DOHH2 (cell line): ENCODE results near the gene MAGEA6.
"Not testable (repeated sequence)": the region's sequence is repeated elsewhere in the genome, so short reads cannot be mapped to it uniquely, and the experiment has no call there.

Experiments used
- H3F3A ChIP-seq: fragments of 200-600 bp; sonication (generic), shearing (Covaris generic); 2 replicates; pipeline ENCODE4 v1.6.0; 2016; ENCODE audit warnings: antibody characterized with exemption, mild to moderate bottlenecking; ENCODE audit not compliant: control insufficient read depth, insufficient read depth
- H3K27ac ChIP-seq: fragments of 200-600 bp; sonication (generic); 2 replicates; pipeline ENCODE4 v1.5.1; 2014; ENCODE audit warnings: low read depth, mild to moderate bottlenecking, low read length, moderate library complexity
- H3K27me3 ChIP-seq: fragments of 200-600 bp; sonication (generic); 2 replicates; pipeline ENCODE4 v1.6.1; 2014; ENCODE audit warnings: mild to moderate bottlenecking, low read length, mixed read lengths; ENCODE audit not compliant: control insufficient read depth
- H3K36me3 ChIP-seq: fragments of 200-600 bp; sonication (generic); 2 replicates; pipeline ENCODE4 v1.6.1; 2014; ENCODE audit warnings: mild to moderate bottlenecking, low read length, moderate library complexity, mixed read lengths; ENCODE audit not compliant: control insufficient read depth
- H3K4me1 ChIP-seq: fragments of 200-600 bp; sonication (generic); 2 replicates; pipeline ENCODE4 v1.6.1; 2014; ENCODE audit warnings: mild to moderate bottlenecking, low read length, mixed read lengths; ENCODE audit not compliant: control insufficient read depth
- H3K4me2 ChIP-seq: fragments of 200-600 bp; sonication (generic); 2 replicates; pipeline ENCODE4 v1.6.0; 2014; ENCODE audit warnings: mild to moderate bottlenecking, low read length, moderate library complexity
- H3K4me3 ChIP-seq: fragments of 200-600 bp; sonication (generic); 2 replicates; pipeline ENCODE4 v1.5.1; 2014; ENCODE audit warnings: mild to moderate bottlenecking, low read length, mixed read lengths
- H3K79me2 ChIP-seq: fragments of 200-600 bp; sonication (generic); 2 replicates; pipeline ENCODE4 v1.6.1; 2014; ENCODE audit warnings: mild to moderate bottlenecking, low read length, mixed read lengths; ENCODE audit not compliant: control insufficient read depth
- H3K9me2 ChIP-seq: fragments of 200-600 bp; sonication (generic); replicated peaks from 2 replicates; pipeline ENCODE4 v1.6.1; 2014; ENCODE audit warnings: mild to moderate bottlenecking, low read length, mixed read lengths; ENCODE audit not compliant: control insufficient read depth
- H3K9me3 ChIP-seq: fragments of 200-600 bp; sonication (generic); 2 replicates; pipeline ENCODE4 v1.6.1; 2014; ENCODE audit warnings: antibody characterized with exemption, low read length, mixed read lengths; ENCODE audit not compliant: control insufficient read depth, insufficient read depth
- H4K20me1 ChIP-seq: fragments of 200-600 bp; sonication (generic); 2 replicates; pipeline ENCODE4 v1.6.0; 2014; ENCODE audit warnings: low read depth, mild to moderate bottlenecking, antibody characterized with exemption, low read length, moderate library complexity; ENCODE audit not compliant: control insufficient read depth, insufficient read depth
- EZH2phosphoT487 ChIP-seq: fragments of 200-600 bp; sonication (generic); IDR thresholded peaks from 2 replicates; pipeline ENCODE4 v1.6.1; 2017; ENCODE audit warnings: borderline replicate concordance, mild to moderate bottlenecking, antibody characterized with exemption, low read length, moderate library complexity, mixed read lengths
- TF ChIP-seq, protein P1 (sequence below): fragments of 200-600 bp; sonication (generic); IDR thresholded peaks from one replicate; pipeline ENCODE4 v1.5.1; 2014; ENCODE audit warnings: antibody characterized with exemption, mild to moderate bottlenecking, low read depth, low read length; ENCODE audit not compliant: poor library complexity, severe bottlenecking

The MAGEA6 gene, protein sequence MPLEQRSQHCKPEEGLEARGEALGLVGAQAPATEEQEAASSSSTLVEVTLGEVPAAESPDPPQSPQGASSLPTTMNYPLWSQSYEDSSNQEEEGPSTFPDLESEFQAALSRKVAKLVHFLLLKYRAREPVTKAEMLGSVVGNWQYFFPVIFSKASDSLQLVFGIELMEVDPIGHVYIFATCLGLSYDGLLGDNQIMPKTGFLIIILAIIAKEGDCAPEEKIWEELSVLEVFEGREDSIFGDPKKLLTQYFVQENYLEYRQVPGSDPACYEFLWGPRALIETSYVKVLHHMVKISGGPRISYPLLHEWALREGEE

DNA sequence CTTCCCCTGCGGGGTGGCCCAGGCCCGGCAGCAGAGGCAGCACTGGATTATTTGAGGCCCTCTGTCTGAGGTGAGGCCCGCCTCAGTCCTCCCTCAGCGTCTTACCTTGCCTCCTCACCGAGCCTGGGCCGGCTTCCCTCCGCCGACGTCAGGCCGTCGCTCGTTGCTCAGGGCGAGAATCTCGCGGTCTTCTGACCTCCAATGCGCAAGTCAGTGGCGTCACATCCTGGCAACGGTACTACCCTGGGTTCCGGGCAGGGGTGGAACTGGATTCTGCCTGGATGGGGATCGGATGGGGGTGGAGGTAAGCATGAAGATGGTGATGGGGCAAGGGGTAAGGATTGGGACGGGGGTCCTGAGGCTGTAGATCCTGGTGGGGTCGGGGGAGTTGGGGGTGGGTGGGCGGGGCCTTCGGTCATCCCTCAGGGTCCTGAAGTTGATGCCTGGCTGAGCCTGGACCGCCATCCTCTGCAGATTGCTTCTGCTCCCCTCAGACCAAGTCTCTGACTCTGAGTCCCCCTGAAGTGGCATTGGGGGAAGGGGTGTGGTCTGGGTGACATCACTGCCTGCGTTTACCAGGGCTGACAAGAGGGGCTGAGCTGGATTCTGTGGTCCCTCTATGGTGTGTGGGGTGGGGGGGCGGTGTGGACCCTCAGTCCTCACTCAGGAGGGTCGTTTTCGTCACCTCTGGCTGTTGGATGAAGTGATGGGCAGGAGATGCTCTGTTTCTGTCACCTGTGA is at the start of gene MAGEA6:
TSS of gene MAGEA6 (minus strand) at position 141 of the 741 bp plus-strand sequence. CDS start 2,039 bp downstream, outside the sequence.
- H3K79me2 ChIP-seq, H3K9me3 ChIP-seq, H3K4me3 ChIP-seq, H4K20me1 ChIP-seq, H3K27ac ChIP-seq, H3K4me1 ChIP-seq, H3K27me3 ChIP-seq, H3K36me3 ChIP-seq, H3F3A ChIP-seq, H3K4me2 ChIP-seq, H3K9me2 ChIP-seq: not testable (repeated sequence)

DNA sequence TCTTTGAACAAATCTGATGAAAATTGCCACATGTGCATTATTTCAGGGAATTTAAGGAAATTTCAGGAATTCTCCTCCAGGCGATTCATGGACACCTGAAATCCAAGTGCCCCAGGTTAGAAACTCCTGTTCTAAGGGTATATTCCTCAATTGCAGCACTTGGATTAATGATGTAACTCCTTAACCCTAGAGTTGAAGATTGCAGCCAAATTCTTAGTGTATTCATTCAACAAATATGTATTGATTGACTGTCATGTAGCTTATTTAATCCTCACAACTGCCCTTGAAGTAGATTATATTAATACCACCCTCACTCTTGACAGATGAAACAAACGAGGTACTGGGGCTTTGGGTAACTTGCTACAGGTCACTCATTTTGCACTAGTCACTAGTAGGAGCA is 49.8 kb upstream of the MAGEA6 start:
- Histone ChIP-seq H3K27ac (no peak overlapping the region), H3F3A (no peaks in the 10 kb centered on the region), H4K20me1 (no peaks in the 10 kb centered on the region), H3K36me3 (no peaks in the 10 kb centered on the region), H3K4me1 (no peaks in the 10 kb centered on the region), H3K9me2 (no peaks in the 10 kb centered on the region), H3K4me3 (no peak overlapping the region), H3K27me3 (no peaks in the 10 kb centered on the region), H3K9me3 (no peaks in the 10 kb centered on the region), H3K4me2 (no peak overlapping the region), H3K79me2 (no peaks in the 10 kb centered on the region)
- TF ChIP-seq, protein P1, sequence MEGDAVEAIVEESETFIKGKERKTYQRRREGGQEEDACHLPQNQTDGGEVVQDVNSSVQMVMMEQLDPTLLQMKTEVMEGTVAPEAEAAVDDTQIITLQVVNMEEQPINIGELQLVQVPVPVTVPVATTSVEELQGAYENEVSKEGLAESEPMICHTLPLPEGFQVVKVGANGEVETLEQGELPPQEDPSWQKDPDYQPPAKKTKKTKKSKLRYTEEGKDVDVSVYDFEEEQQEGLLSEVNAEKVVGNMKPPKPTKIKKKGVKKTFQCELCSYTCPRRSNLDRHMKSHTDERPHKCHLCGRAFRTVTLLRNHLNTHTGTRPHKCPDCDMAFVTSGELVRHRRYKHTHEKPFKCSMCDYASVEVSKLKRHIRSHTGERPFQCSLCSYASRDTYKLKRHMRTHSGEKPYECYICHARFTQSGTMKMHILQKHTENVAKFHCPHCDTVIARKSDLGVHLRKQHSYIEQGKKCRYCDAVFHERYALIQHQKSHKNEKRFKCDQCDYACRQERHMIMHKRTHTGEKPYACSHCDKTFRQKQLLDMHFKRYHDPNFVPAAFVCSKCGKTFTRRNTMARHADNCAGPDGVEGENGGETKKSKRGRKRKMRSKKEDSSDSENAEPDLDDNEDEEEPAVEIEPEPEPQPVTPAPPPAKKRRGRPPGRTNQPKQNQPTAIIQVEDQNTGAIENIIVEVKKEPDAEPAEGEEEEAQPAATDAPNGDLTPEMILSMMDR = no peak
- TF ChIP-seq EZH2phosphoT487 = no peak

DNA sequence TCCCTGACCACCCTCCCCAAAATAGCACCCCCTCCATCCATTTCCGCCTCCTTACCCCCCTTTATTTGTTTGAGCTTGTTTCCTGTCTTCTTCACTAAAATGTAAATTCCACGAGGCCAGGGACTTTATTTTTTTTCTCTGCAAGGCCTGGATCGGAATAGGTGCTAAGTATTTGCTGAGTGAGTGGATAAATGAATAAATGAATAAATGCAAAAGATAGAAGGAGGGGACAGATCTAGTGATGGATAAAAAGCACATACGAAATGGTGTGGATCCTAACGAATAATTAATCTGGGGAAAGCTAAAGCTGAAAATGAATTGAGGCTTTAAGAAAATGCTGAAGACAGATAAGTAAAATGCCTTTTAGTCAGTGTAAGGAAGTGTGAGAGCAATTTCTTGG is 48.9 kb upstream of the MAGEA6 start:
- Histone ChIP-seq H3K36me3 (no peaks in the 10 kb centered on the region), H3K79me2 (no peaks in the 10 kb centered on the region), H3K4me2 (no peak overlapping the region), H4K20me1 (no peaks in the 10 kb centered on the region), H3F3A (no peaks in the 10 kb centered on the region), H3K9me3 (no peaks in the 10 kb centered on the region), H3K4me3 (no peak overlapping the region), H3K9me2 (no peaks in the 10 kb centered on the region), H3K27me3 (no peaks in the 10 kb centered on the region), H3K4me1 (no peaks in the 10 kb centered on the region), H3K27ac (no peak overlapping the region)
- TF ChIP-seq EZH2phosphoT487 = no peak
- TF ChIP-seq, protein P1 = no peak
